HepG2 (cell line): ENCODE data around the gene RABGEF1. TPM values are rescaled to one million over a fixed set of nuclear protein-coding genes. Genes with fewer than 3 reads are reported as not detected.
A peak's percentile ranks its signal among the peaks of the same experiment; 100 is the strongest.

ENCODE experiments used
- ATAC-seq: fragments of 200-7000 bp; cut with Tn5 transposase; 3 replicates; pipeline ENCODE4 v1.9.1; 2020; ENCODE audit warnings: mild to moderate bottlenecking, moderate library complexity
- BruUV-seq: library from RNA; stranded (reverse); fragments of 400-500 nt; replicated peaks from 2 replicates; lab custom pipeline; 2021; lab: Mats Ljungman, UMichigan
- CTCF ChIA-PET: fragments of 300-600 bp; formaldehyde crosslinking; extraction: SDS; loops from one replicate; lab custom pipeline; 2021; ENCODE audit warnings: low total read pairs, inconsistent platforms, low intra/inter-chr PET ratio; lab: Yijun Ruan, JAX
- POLR2A ChIA-PET: fragments of 350-600 bp; sonication (Branson Sonifier 250); formaldehyde crosslinking; loops from one replicate; lab custom pipeline; 2020; ENCODE audit warnings: antibody characterized with exemption, inconsistent platforms; lab: Yijun Ruan, JAX
- DNase-seq: peaks from one replicate; pipeline ENCODE4 v3.0.0-alpha.2; 2015; ENCODE audit warnings: low spot score
- FAIRE-seq: peaks from 3 replicates; lab custom pipeline; 2011; peaks lifted over from hg19 to GRCh38; lab: Jason Lieb, UNC
- H2AFZ ChIP-seq: one replicate; pipeline ENCODE4 v1.6.1; 2011; ENCODE audit warnings: low read length, inconsistent platforms
- H3K27ac ChIP-seq: fragments of 300-600 bp; 3 replicates; pipeline ENCODE4 v1.8.0; 2011; ENCODE audit warnings: mixed run types, mild to moderate bottlenecking, mixed read lengths, low read length, inconsistent platforms; ENCODE audit not compliant: insufficient read depth; ENCODE audit errors: extremely low read length
- H3K27me3 ChIP-seq, 2 experiments: fragments of 200-600 bp in 1 of 2; 2 replicates in 1 of 2; 3 replicates in 1 of 2; pipeline versions ENCODE4 v1.6.0 to v1.8.0; 2011; ENCODE audit warnings: low read length in 2 of 2, mild to moderate bottlenecking in 2 of 2, moderate library complexity in 2 of 2, inconsistent platforms in 1 of 2; ENCODE audit not compliant: insufficient read depth in 2 of 2, control insufficient read depth in 1 of 2
- H3K36me3 ChIP-seq, 2 experiments: fragments of 200-600 bp in 1 of 2; replicated peaks in 1 of 2; 2 replicates in 1 of 2; 3 replicates in 1 of 2; pipeline versions ENCODE4 v1.5.1 to v1.8.0; 2011; ENCODE audit warnings: low read length in 2 of 2, inconsistent platforms in 1 of 2; ENCODE audit not compliant: insufficient read depth in 2 of 2, control insufficient read depth in 1 of 2
- H3K4me1 ChIP-seq: 2 replicates; pipeline ENCODE4 v1.5.1; 2012; ENCODE audit warnings: low read length, inconsistent platforms; ENCODE audit not compliant: insufficient read depth
- H3K4me2 ChIP-seq: 2 replicates; pipeline ENCODE4 v1.6.0; 2011; ENCODE audit warnings: low read depth, low read length, inconsistent platforms
- H3K4me3 ChIP-seq, 3 experiments: fragments of 200-600 bp in 1 of 3; sonication (generic), shearing (Covaris generic) in 1 of 3; replicated peaks in 1 of 3; 2 replicates each; pipeline ENCODE4 v1.5.1; 2011 to 2016; ENCODE audit warnings: low read length in 3 of 3, inconsistent platforms in 2 of 3, low read depth in 2 of 3, mild to moderate bottlenecking in 2 of 3, control low read depth in 1 of 3, mixed read lengths in 1 of 3; ENCODE audit not compliant: insufficient read depth in 1 of 3
- H3K79me2 ChIP-seq: one replicate; pipeline ENCODE4 v1.6.1; 2011; ENCODE audit warnings: low read length, inconsistent platforms; ENCODE audit not compliant: insufficient read depth
- H3K9ac ChIP-seq: 2 replicates; pipeline ENCODE4 v1.6.0; 2011; ENCODE audit warnings: mild to moderate bottlenecking, low read depth, low read length, inconsistent platforms; ENCODE audit not compliant: insufficient read depth
- H3K9me3 ChIP-seq: 2 replicates; pipeline ENCODE4 v1.5.1; 2012; ENCODE audit warnings: mild to moderate bottlenecking, low read length
- H4K20me1 ChIP-seq: 2 replicates; pipeline ENCODE4 v1.6.0; 2011; ENCODE audit warnings: inconsistent platforms, mild to moderate bottlenecking, low read length, moderate library complexity; ENCODE audit not compliant: insufficient read depth
- BORCS8-MEF2B ChIP-seq: sonication (generic); formaldehyde crosslinking; IDR thresholded peaks from 2 replicates; pipeline ENCODE4 v1.8.0; 2022; ENCODE audit warnings: mild to moderate bottlenecking, missing genetic modification reagents
- CBX1 ChIP-seq: IDR thresholded peaks from one replicate; pipeline ENCODE4 v1.6.1; 2016; ENCODE audit warnings: antibody characterized with exemption, low read depth
- POLR2G ChIP-seq: fragments of 200-400 bp; formaldehyde crosslinking; IDR thresholded peaks from 2 replicates; pipeline ENCODE4 v1.6.1; 2018; ENCODE audit warnings: mild to moderate bottlenecking, low read depth, low read length, moderate library complexity
- SOX6 ChIP-seq, 2 experiments: fragments of 450-650 bp in 1 of 2; sonication (generic) in 1 of 2; formaldehyde crosslinking in 1 of 2; IDR thresholded peaks; 2 replicates each; pipeline versions ENCODE4 v1.4.0 to v1.6.1; 2017 to 2020; ENCODE audit warnings: antibody characterized with exemption in 1 of 2, mild to moderate bottlenecking in 1 of 2, missing genetic modification reagents in 1 of 2
- THAP11 ChIP-seq: IDR thresholded peaks from 2 replicates; pipeline ENCODE4 v1.6.1; 2016; ENCODE audit warnings: missing biosample characterization, missing genetic modification reagents
- ZNF619 ChIP-seq: sonication (generic); formaldehyde crosslinking; IDR thresholded peaks from 2 replicates; pipeline ENCODE4 v1.4.0; 2020; ENCODE audit warnings: mild to moderate bottlenecking, missing genetic modification reagents
- WGBS: methylation state at CpG from one replicate; pipeline ENCODE4 v1.1.6; 2017; ENCODE audit warnings: low lambda C conversion rate; 5-methylcytosine and 5-hydroxymethylcytosine counted together
- in situ Hi-C: cut with HindIII; loops from 2 replicates; pipeline ENCODE4 v1.10.0; 2017; ENCODE audit warnings: low pct_unique_long_range_greater_than_20kb; ENCODE audit not compliant: extremely low pct_ligation_motif_present
- intact Hi-C: fragments of 100-400 bp; cut with micrococcal nuclease; formaldehyde crosslinking; loops from one replicate; pipeline ENCODE4 v1.10.0; 2022; ENCODE audit not compliant: unreplicated experiment
- polyA plus RNA-seq, 8 experiments: library from polyadenylated mRNA; depleted of rRNA in 3 of 8; stranded (reverse) in 7 of 8; unstranded in 1 of 8; fragments of >200 nt; fragmentation: Illumina TruSeq in 4 of 8; extraction: Trizol in 4 of 8; gene quantifications; 2 replicates each; pipeline versions ENCODE4 v1.2.1 to v1.2.3, GENCODE V29; 2011 to 2016; ENCODE audit warnings: low read depth in 4 of 8, missing spikeins in 1 of 8, mixed read lengths in 1 of 8; ENCODE audit not compliant: insufficient read depth in 1 of 8
- total RNA-seq, 5 experiments: library from RNA; depleted of rRNA; stranded (reverse); fragments of >200 nt; fragmentation: Illumina TruSeq; extraction: Trizol; gene quantifications; 2 replicates each; pipeline ENCODE4 v1.2.3, GENCODE V29; 2016; ENCODE audit warnings: low read depth in 1 of 5
- TF ChIP-seq, protein P1 (sequence below): sonication (generic); formaldehyde crosslinking; IDR thresholded peaks from 2 replicates; pipeline ENCODE4 v1.4.0; 2020; ENCODE audit warnings: missing genetic modification reagents
- TF ChIP-seq, protein P2 (sequence below): sonication (generic); formaldehyde crosslinking; conservative IDR thresholded peaks from 2 replicates; pipeline ENCODE4 v1.4.0; 2020; ENCODE audit warnings: missing genetic modification reagents
- TF ChIP-seq, protein P3 (sequence below): sonication (generic); formaldehyde crosslinking; IDR thresholded peaks from 2 replicates; pipeline ENCODE4 v1.4.0; 2020; ENCODE audit warnings: mild to moderate bottlenecking, missing genetic modification reagents

Gene RABGEF1
- total and polyA plus RNA-seq, 2 of the 13 experiments (the other 11 are each of a cell fraction or from before 2014, with no cell fraction given) = 22.7 to 35.3 TPM

DNA sequence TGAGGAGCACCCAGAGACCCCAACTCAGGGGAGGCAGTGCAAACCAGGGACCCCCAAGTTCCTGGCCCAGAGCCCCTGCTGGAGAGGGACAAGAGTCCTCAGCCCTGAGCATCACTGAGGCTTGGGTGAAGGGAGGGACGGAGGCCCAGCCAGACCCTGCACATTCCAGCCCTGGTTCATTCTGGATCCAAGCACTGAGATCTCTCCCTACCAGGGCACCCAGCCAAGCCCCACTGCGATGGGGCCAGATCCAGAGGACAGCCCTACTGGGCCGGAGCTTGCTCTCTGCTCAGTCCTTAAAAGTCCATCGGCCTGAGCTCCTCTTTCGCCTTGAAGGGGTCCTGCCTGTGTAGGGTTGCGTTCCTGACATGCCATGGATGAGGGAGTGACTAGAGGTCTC, 40.5 kb upstream of the RABGEF1 start:
- H2AFZ ChIP-seq = no peak overlapping the region
- ATAC-seq = no peak; the same call in 2 of the 3 replicates
- H4K20me1 ChIP-seq = no peaks in the 10 kb centered on the region
- no peak overlapping the region for H3K9ac ChIP-seq
- CTCF ChIA-PET = no interaction called here
- no peaks in the 10 kb centered on the region for H3K79me2 ChIP-seq
- POLR2A ChIA-PET = no interaction called here
- H3K4me2 ChIP-seq = no peak overlapping the region
- no peaks in the 10 kb centered on the region for H3K36me3 ChIP-seq
- intact Hi-C loops (no loop called here), in situ Hi-C loops (no loop called here)
- H3K27me3 ChIP-seq = no peaks in the 10 kb centered on the region
- peak; percentile 13; the same call in 1 of the 2 replicates for TF ChIP-seq POLR2G
- TF ChIP-seq, protein P1, sequence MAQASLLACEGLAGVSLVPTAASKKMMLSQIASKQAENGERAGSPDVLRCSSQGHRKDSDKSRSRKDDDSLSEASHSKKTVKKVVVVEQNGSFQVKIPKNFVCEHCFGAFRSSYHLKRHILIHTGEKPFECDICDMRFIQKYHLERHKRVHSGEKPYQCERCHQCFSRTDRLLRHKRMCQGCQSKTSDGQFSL (CRISPR knock-in tag) = no peak
- no peak overlapping the region for H3K4me3 ChIP-seq
- H3K4me1 ChIP-seq = peaks cover 22% of the 10 kb centered on the region
- FAIRE-seq = no peak
- no peak overlapping the region for H3K27ac ChIP-seq
- WGBS = 84% methylated on average over 5 of the region's 6 CpGs
- H3K9me3 ChIP-seq = no peaks in the 10 kb centered on the region
- no TSS peak for BruUV-seq
- no peak for DNase-seq

DNA sequence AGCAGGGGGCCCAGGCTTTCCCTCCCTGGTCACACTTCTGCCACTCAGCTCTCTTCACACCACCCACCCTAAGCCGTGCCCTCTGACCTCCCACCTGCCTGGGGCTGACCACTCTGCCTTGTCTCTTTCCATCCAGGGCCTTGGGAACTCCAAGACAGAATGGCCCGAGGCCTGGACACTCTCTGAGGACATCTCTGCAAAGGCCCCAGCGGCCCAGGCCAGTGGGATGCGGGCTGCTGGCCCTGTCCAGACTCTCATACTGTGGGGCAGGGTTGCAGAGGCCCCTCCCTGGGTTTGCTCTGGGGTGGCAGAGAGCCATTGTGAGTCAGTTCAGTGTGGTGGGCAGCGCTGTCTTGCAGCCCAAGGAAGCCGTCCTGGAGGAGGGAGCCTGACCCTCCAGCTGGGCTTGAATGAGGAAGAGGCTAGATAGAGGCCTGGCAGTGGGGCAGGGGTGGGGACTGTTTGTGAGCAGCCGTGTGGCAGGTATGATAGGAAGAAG, 39.9 kb upstream of the RABGEF1 start:
- Histone ChIP-seq H3K4me3 (no peak overlapping the region), H4K20me1 (no peaks in the 10 kb centered on the region), H3K9me3 (no peaks in the 10 kb centered on the region), H2AFZ (no peak overlapping the region), H3K4me1 (peaks cover 22% of the 10 kb centered on the region), H3K9ac (no peak overlapping the region), H3K36me3 (no peaks in the 10 kb centered on the region), H3K79me2 (no peaks in the 10 kb centered on the region), H3K27me3 (no peaks in the 10 kb centered on the region), H3K4me2 (no peak overlapping the region), H3K27ac (no peak overlapping the region)
- ChIA-PET CTCF (no interaction called here), POLR2A (no interaction called here)
- BruUV-seq = no TSS peak
- TF ChIP-seq BORCS8-MEF2B (CRISPR knock-in tag) (no peak), ZNF619 (no peak), SOX6 (IDR thresholded peaks at IDR 0.05) (no peak), SOX6 (CRISPR knock-in tag; IDR thresholded peaks at IDR 0.05) (no peak), THAP11 (no peak), CBX1 (no peak)
- TF ChIP-seq, protein P2, sequence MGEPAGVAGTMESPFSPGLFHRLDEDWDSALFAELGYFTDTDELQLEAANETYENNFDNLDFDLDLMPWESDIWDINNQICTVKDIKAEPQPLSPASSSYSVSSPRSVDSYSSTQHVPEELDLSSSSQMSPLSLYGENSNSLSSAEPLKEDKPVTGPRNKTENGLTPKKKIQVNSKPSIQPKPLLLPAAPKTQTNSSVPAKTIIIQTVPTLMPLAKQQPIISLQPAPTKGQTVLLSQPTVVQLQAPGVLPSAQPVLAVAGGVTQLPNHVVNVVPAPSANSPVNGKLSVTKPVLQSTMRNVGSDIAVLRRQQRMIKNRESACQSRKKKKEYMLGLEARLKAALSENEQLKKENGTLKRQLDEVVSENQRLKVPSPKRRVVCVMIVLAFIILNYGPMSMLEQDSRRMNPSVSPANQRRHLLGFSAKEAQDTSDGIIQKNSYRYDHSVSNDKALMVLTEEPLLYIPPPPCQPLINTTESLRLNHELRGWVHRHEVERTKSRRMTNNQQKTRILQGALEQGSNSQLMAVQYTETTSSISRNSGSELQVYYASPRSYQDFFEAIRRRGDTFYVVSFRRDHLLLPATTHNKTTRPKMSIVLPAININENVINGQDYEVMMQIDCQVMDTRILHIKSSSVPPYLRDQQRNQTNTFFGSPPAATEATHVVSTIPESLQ (CRISPR knock-in tag) = no peak
- TF ChIP-seq, protein P3, sequence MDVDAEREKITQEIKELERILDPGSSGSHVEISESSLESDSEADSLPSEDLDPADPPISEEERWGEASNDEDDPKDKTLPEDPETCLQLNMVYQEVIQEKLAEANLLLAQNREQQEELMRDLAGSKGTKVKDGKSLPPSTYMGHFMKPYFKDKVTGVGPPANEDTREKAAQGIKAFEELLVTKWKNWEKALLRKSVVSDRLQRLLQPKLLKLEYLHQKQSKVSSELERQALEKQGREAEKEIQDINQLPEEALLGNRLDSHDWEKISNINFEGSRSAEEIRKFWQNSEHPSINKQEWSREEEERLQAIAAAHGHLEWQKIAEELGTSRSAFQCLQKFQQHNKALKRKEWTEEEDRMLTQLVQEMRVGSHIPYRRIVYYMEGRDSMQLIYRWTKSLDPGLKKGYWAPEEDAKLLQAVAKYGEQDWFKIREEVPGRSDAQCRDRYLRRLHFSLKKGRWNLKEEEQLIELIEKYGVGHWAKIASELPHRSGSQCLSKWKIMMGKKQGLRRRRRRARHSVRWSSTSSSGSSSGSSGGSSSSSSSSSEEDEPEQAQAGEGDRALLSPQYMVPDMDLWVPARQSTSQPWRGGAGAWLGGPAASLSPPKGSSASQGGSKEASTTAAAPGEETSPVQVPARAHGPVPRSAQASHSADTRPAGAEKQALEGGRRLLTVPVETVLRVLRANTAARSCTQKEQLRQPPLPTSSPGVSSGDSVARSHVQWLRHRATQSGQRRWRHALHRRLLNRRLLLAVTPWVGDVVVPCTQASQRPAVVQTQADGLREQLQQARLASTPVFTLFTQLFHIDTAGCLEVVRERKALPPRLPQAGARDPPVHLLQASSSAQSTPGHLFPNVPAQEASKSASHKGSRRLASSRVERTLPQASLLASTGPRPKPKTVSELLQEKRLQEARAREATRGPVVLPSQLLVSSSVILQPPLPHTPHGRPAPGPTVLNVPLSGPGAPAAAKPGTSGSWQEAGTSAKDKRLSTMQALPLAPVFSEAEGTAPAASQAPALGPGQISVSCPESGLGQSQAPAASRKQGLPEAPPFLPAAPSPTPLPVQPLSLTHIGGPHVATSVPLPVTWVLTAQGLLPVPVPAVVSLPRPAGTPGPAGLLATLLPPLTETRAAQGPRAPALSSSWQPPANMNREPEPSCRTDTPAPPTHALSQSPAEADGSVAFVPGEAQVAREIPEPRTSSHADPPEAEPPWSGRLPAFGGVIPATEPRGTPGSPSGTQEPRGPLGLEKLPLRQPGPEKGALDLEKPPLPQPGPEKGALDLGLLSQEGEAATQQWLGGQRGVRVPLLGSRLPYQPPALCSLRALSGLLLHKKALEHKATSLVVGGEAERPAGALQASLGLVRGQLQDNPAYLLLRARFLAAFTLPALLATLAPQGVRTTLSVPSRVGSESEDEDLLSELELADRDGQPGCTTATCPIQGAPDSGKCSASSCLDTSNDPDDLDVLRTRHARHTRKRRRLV (CRISPR knock-in tag) = no peak
- ATAC-seq (no peak), DNase-seq (no peak), FAIRE-seq (no peak)
- 96% methylated on average over 7 of the region's 7 CpGs for WGBS
- intact Hi-C loops (no loop called here), in situ Hi-C loops (no loop called here)
